HEK293 (cell line): ENCODE results near the gene EML3.

Experiments used
- CTCF ChIP-seq: fragments of 450-650 bp; formaldehyde crosslinking; IDR thresholded peaks from 2 replicates; pipeline ENCODE4 v1.5.1; 2016; ENCODE audit warnings: missing biosample characterization, missing genetic modification characterization
- KLF16 ChIP-seq: fragments of 450-650 bp; formaldehyde crosslinking; IDR thresholded peaks from 2 replicates; pipeline ENCODE4 v1.5.1; 2017; ENCODE audit warnings: missing biosample characterization, missing genetic modification characterization
- ZNF138 ChIP-seq: fragments of 450-650 bp; formaldehyde crosslinking; IDR thresholded peaks from 2 replicates; pipeline ENCODE4 v1.5.1; 2016; ENCODE audit warnings: missing biosample characterization, missing genetic modification characterization, borderline replicate concordance
- ZNF23 ChIP-seq: fragments of 450-650 bp; formaldehyde crosslinking; IDR thresholded peaks from 2 replicates; pipeline ENCODE4 v1.5.1; 2016; ENCODE audit warnings: missing biosample characterization, missing genetic modification characterization, borderline replicate concordance
- ZNF280C ChIP-seq: fragments of 450-650 bp; formaldehyde crosslinking; IDR thresholded peaks from 2 replicates; pipeline ENCODE4 v1.5.1; 2016; ENCODE audit warnings: missing biosample characterization, missing genetic modification characterization
- ZNF37A ChIP-seq: fragments of 450-650 bp; IDR thresholded peaks from 2 replicates; pipeline ENCODE4 v1.5.1; 2018; ENCODE audit warnings: missing biosample characterization, missing genetic modification characterization
- ZNF449 ChIP-seq: fragments of 450-650 bp; formaldehyde crosslinking; IDR thresholded peaks from 2 replicates; pipeline ENCODE4 v1.5.1; 2017; ENCODE audit warnings: missing biosample characterization, mild to moderate bottlenecking, missing genetic modification characterization, moderate library complexity
- ZNF510 ChIP-seq: fragments of 450-650 bp; formaldehyde crosslinking; IDR thresholded peaks from 2 replicates; pipeline ENCODE4 v1.5.1; 2018; ENCODE audit warnings: mild to moderate bottlenecking, missing genetic modification characterization, missing biosample characterization; ENCODE audit not compliant: insufficient replicate concordance
- ZNF76 ChIP-seq: fragments of 450-650 bp; formaldehyde crosslinking; IDR thresholded peaks from 2 replicates; pipeline ENCODE4; 2016; ENCODE audit warnings: low read depth, missing biosample characterization, missing genetic modification characterization, borderline replicate concordance

- TF ChIP-seq ZNF138 (tag by site-specific recombination) (no peak), ZNF23 (no peak), CTCF (tag by site-specific recombination) (peak; percentile 5; the same call in 1 of the 2 replicates), ZNF510 (tag by site-specific recombination) (no peak), ZNF76 (no peak), KLF16 (peak; percentile 65; the same call in 1 of the 2 replicates), ZNF449 (tag by site-specific recombination) (no peak), ZNF37A (tag by site-specific recombination) (no peak), ZNF280C (tag by site-specific recombination) (no peak)
Measured at GRCh38 chr11:62621567-62622470, 9.2 kb upstream of the EML3 start, which contains the start of gene B3GAT3.
